ENCODE results near the gene GRIN1.

Gene GRIN1

GRCh38 chr9:137183980-137184595 is 45.1 kb downstream of the GRIN1 start:
- H2AFZ ChIP-seq (ENCODE audit: low read length): no peak overlapping the region
- no peaks in the 10 kb centered on the region for H3K9me2 ChIP-seq (ENCODE audit: low read depth, low read length)
- H3K27ac ChIP-seq (ENCODE audit: low read depth, low read length, poor library complexity, severe bottlenecking): no peak overlapping the region
- peaks cover 21% of the 10 kb centered on the region for H3K4me1 ChIP-seq (ENCODE audit: insufficient read depth, low read length, severe bottlenecking)
- H3K4me3 ChIP-seq (ENCODE audit: low read depth, low read length, poor library complexity, severe bottlenecking): no peak overlapping the region
- H3F3A ChIP-seq (ENCODE audit: insufficient read depth, low read length): no peaks in the 10 kb centered on the region
- no peak for TF ChIP-seq EZH2 (IDR thresholded peaks at IDR 0.05; ENCODE audit: borderline replicate concordance, low read length)
- TF ChIP-seq, protein P1, sequence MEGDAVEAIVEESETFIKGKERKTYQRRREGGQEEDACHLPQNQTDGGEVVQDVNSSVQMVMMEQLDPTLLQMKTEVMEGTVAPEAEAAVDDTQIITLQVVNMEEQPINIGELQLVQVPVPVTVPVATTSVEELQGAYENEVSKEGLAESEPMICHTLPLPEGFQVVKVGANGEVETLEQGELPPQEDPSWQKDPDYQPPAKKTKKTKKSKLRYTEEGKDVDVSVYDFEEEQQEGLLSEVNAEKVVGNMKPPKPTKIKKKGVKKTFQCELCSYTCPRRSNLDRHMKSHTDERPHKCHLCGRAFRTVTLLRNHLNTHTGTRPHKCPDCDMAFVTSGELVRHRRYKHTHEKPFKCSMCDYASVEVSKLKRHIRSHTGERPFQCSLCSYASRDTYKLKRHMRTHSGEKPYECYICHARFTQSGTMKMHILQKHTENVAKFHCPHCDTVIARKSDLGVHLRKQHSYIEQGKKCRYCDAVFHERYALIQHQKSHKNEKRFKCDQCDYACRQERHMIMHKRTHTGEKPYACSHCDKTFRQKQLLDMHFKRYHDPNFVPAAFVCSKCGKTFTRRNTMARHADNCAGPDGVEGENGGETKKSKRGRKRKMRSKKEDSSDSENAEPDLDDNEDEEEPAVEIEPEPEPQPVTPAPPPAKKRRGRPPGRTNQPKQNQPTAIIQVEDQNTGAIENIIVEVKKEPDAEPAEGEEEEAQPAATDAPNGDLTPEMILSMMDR (IDR thresholded peaks at IDR 0.05; ENCODE audit: low read length): no peak
- no peak overlapping the region for H3K4me2 ChIP-seq (ENCODE audit: low read length)
- no peaks in the 10 kb centered on the region for H4K20me1 ChIP-seq (ENCODE audit: insufficient read depth, low read length)
- no peaks in the 10 kb centered on the region for H3K9me3 ChIP-seq (ENCODE audit: low read length)
- peaks cover 4% of the 10 kb centered on the region for H3K79me2 ChIP-seq (ENCODE audit: insufficient read depth, low read length)
- H3K9ac ChIP-seq (ENCODE audit: low read length): no peak overlapping the region
- H3K36me3 ChIP-seq (ENCODE audit: insufficient read depth, low read length): peaks cover 45% of the 10 kb centered on the region
- no peaks in the 10 kb centered on the region for H3K27me3 ChIP-seq (ENCODE audit: insufficient read depth, low read length)

DNA sequence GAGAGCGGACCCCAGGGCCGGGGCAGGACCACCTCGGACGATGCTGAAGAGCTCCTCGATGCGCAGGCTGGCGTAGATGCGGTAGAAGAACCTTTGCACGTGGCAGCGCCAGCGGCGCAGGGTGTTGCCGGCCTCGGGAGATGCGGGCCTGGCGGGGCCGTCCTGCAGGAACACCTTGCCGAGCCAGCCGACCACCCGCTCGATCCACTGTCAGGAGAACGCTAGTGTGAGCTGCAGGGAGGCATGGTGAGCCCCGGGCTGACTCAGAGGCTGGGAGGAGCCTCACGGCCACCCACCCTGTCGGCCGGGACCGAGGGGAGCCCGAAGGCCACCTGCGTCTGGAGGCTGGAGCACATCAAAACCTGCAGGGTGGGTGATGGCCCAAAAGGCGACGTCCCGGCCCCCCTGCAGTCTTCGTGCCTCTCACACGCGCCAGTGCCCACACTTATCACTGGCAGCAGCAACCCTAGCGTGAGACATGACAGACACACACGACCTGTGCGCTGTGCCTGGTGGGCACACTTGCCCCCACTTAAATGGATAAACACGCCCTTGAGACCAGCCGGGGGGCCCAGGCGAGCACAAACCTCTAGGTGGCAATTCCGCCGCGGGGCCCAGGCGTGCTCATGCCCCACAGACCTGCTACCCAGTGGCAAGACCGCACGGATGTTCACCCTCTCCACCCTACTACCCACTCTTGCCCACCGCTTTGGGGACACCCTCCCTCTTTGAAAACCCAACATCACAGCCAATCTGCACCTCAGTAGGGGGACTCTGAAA is 46.1 kb downstream of the GRIN1 start:
- H3F3A ChIP-seq (ENCODE audit: insufficient read depth, low read length): no peaks in the 10 kb centered on the region
- H2AFZ ChIP-seq (ENCODE audit: low read length): no peak overlapping the region
- H3K4me3 ChIP-seq (ENCODE audit: low read depth, low read length, poor library complexity, severe bottlenecking): no peak overlapping the region
- no peaks in the 10 kb centered on the region for H3K9me2 ChIP-seq (ENCODE audit: low read depth, low read length)
- TF ChIP-seq EZH2 (IDR thresholded peaks at IDR 0.05; ENCODE audit: borderline replicate concordance, low read length): no peak
- TF ChIP-seq, protein P1 (IDR thresholded peaks at IDR 0.05; ENCODE audit: low read length): no peak
- H3K36me3 ChIP-seq (ENCODE audit: insufficient read depth, low read length): peaks cover 41% of the 10 kb centered on the region
- H3K27me3 ChIP-seq (ENCODE audit: insufficient read depth, low read length): no peaks in the 10 kb centered on the region
- no peak overlapping the region for H3K9ac ChIP-seq (ENCODE audit: low read length)
- H3K79me2 ChIP-seq (ENCODE audit: insufficient read depth, low read length): peaks cover 4% of the 10 kb centered on the region
- H3K4me2 ChIP-seq (ENCODE audit: low read length): no peak overlapping the region
- H3K27ac ChIP-seq (ENCODE audit: low read depth, low read length, poor library complexity, severe bottlenecking): no peak overlapping the region
- H3K4me1 ChIP-seq (ENCODE audit: insufficient read depth, low read length, severe bottlenecking): peaks cover 30% of the 10 kb centered on the region
- no peaks in the 10 kb centered on the region for H3K9me3 ChIP-seq (ENCODE audit: low read length)
- H4K20me1 ChIP-seq (ENCODE audit: insufficient read depth, low read length): no peaks in the 10 kb centered on the region

- no peak overlapping the region for H3K9ac ChIP-seq (ENCODE audit: low read length)
- H3K27me3 ChIP-seq (ENCODE audit: insufficient read depth, low read length): no peaks in the 10 kb centered on the region
- no peak for TF ChIP-seq EZH2 (IDR thresholded peaks at IDR 0.05; ENCODE audit: borderline replicate concordance, low read length)
- TF ChIP-seq, protein P1 (IDR thresholded peaks at IDR 0.05; ENCODE audit: low read length): no peak
- peaks cover 30% of the 10 kb centered on the region for H3K4me1 ChIP-seq (ENCODE audit: insufficient read depth, low read length, severe bottlenecking)
- no peaks in the 10 kb centered on the region for H4K20me1 ChIP-seq (ENCODE audit: insufficient read depth, low read length)
- H3K79me2 ChIP-seq (ENCODE audit: insufficient read depth, low read length): peaks cover 4% of the 10 kb centered on the region
- H3K36me3 ChIP-seq (ENCODE audit: insufficient read depth, low read length): peaks cover 41% of the 10 kb centered on the region
- no peaks in the 10 kb centered on the region for H3K9me2 ChIP-seq (ENCODE audit: low read depth, low read length)
- H3F3A ChIP-seq (ENCODE audit: insufficient read depth, low read length): no peaks in the 10 kb centered on the region
- no peak overlapping the region for H3K4me2 ChIP-seq (ENCODE audit: low read length)
- H3K4me3 ChIP-seq (ENCODE audit: low read depth, low read length, poor library complexity, severe bottlenecking): no peak overlapping the region
- H3K27ac ChIP-seq (ENCODE audit: low read depth, low read length, poor library complexity, severe bottlenecking): no peak overlapping the region
- H3K9me3 ChIP-seq (ENCODE audit: low read length): no peaks in the 10 kb centered on the region
- no peak overlapping the region for H2AFZ ChIP-seq (ENCODE audit: low read length)
Measured at GRCh38 chr9:137185921-137186320, 47.0 kb downstream of the GRIN1 start.

Measured in OCI-LY1 (cell line).